Embryonic facial prominence (tissue), 1 donor: ENCODE data around the gene SLC35A3.
"Not testable (repeated sequence)": the region's sequence is repeated elsewhere in the genome, so short reads cannot be mapped to it uniquely, and the experiment has no call there.

Experiments
- DNase-seq: peaks from one replicate; pipeline ENCODE4 v3.0.0-alpha.2; 2016; ENCODE audit errors: extremely low spot score

The SLC35A3 gene

DNA sequence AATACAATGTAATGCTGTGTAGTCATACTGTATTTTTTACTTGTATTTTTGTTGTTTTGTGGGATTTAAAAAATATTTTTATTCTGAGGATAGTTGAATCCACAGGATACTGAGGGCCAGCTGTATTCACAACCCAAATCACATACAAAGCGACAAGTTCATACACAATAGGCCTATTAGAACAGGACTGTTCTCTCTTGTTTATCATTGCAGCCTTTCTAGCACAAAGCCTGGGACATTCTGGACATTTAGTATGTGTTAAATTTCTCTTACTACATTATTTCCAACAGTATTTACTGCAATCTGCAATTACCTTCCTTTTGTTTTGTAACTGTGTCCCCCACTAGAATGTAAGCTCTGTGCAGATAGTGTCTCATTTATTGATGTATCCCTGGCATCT lies 65.4 kb downstream of the SLC35A3 start:
- no peak for DNase-seq

DNA sequence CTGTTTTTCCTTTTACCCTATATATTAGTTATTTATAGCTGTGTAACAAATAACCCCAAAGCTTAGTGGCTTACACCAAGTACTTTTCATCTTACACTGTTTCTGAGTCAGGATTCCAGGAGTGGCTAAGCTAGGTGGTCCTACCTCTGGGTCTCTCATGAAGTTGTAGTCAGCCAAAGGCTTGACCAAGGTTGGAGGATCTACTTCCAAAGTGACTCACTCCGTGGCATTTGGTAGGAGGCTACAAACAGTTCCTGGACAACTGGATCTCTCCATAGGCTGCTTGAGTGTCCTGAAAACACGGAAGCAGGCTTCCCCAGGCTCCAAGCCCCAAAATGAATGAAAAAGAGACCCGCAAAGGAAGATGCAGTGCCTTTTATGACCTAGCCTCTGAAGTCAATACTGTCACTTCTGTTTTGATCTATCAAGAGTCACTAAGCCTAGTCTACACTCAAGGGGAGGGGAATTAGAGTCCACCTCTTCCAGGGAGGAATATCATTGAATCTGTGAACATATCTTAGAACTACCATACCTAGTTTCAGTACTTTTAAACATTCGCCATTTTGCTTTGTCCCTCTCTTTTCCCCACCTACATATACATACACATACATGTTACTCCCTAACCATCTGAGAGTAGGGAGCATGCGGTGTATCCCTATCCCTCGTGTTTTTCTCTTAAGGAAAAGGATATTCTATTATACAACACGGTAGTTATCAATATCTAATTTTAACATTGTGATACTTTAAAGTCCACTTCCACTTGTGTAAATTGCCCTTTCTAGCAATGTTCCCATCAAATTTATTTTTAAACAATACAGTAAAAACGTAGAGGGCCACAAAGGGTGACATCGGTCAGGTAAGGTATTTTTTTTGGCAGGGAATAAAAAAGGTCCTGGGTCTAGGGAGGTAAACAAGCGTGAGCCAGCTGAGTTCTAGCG lies 67.2 kb downstream of the SLC35A3 start:
- DNase-seq, result no peak

DNA sequence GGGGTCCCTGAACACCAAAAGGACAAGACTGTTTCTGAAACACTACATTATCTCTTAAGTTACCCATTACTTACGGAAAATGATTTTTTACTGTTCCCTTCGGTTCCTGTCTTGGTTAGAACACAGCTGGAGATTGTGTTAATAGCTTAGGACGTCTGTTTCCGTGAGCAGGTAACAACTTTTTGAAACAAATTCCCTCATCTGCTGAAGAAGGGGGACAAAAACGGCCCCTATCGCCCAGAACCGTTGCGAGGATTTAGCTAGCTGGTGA lies 67.8 kb downstream of the SLC35A3 start:
- DNase-seq, result no peak

DNA sequence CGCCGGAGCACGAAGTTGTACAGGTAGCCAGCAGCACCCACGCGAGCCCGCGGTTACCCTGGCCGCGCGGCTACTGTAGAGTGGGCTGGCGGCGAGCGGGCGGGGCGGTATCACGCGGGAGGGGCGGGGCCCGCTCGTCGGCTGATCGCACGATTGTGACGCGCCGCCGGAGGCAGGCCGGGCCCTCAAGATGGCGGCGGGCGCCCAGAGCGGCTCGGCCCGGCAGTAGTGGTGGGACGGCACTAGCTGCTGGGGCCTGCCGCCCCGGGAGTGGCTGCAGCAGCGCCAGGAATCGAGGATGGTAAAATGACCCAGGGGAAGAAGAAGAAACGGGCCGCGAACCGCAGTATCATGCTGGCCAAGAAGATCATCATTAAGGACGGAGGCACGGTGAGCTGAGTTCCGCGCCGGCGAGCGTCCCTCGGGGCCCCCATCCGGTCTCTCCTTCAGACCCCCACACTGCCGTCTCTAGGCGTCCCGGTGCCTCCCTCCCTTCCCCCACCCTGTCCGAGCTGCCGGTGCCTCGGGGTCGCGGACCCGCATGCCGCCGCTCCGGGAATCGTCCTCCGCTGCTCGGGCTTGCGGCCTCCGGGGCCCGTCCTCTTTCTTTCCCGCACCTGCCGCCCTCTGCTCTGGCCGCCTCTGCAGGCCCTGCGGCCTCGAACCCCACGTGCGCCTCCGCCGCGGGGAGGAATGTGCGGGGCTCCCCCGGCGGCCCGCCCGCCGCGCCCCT lies 68.3 kb downstream of the SLC35A3 start:
- DNase-seq, result peak; percentile 66

DNA sequence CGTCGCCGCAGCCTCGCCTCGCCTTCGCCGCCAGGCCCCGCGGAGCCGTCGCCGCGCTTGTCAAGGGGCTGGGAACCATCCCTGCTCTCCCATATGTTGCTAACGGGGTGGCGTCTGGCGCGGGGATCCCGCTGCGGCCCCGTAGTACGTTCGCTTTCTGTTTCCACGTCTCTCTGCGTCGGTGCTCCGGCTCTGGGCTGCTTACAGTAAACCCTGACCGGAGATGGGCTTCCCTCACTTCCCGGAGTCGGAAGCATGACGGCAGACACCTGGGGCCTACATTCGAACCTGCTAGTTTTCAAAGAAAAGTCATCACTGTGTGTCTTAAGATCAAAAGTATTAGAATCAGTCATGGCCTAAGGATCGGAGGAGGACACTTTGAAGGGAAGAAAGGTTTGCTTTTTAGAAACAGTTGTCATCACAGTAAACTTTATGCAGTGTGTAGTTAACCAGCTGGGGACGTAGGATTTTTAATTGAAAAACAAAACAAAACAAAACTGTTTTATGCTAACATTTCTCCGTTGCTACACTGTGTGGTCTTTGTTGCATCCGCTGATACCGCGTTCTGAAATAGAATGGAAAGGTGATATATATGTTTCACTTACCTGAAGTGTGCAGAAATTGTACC lies 69.0 kb downstream of the SLC35A3 start:
- DNase-seq, result peak; percentile 49

DNA sequence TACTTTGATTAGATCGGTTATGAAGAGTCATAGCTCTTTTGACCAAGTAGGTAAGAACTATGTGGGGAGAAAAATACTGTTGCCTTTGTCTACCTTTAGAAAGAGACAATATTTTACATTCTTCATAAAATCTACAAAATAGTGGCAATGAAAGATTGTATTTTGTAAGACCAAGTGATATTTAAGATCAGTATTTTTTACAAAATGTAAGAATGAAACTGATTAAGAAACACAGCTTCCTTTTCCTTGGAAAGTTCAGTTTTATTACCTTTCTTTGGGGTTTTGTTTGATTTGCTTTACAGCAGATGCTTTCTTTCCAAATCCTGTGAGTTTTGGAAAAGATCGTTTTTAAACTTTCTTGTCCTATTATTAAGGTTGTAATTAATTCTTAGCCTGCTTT lies 69.8 kb downstream of the SLC35A3 start:
- no peak for DNase-seq

DNA sequence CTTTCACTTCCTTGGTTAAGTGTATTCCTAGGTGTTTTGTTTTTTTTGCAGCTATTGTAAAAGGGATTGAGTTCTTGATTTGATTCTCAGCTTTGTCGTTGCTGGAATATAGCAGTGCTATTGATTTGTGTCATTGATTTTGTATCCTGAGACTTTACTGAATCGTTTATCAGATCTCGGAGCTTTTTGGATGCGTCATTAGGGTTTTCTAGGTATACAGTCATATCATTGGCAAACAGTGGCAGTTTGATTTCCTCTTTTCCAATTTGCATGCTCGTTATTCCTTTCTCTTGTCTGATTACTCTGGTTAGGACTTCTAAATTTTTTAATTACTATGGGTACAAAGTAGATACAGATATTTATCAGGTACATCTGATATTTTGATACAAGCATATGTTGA lies 75.4 kb downstream of the SLC35A3 start:
- no peak for DNase-seq

DNA sequence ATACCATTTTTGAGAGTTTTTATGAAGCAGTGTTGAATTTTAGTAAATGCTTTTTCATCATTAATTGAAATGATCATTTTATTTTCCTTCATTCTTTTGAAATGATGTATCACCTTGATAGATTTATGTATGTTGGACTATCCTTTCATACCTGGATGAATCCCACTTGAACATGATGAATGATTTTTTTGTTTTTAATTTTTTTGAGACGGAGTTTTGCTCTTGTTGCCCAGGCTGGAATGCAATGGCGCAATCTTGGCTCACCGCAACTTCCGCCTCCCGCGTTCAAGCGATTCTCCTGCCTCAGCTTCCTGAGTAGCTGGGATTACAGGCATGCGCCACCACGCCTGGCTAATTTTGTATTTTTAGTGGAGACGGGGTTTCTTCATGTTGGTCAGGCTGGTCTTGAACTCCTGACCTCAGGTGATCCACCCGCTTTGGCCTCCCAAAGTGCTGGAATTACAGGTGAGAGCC lies 77.5 kb downstream of the SLC35A3 start:
- not testable (repeated sequence) for DNase-seq

DNA sequence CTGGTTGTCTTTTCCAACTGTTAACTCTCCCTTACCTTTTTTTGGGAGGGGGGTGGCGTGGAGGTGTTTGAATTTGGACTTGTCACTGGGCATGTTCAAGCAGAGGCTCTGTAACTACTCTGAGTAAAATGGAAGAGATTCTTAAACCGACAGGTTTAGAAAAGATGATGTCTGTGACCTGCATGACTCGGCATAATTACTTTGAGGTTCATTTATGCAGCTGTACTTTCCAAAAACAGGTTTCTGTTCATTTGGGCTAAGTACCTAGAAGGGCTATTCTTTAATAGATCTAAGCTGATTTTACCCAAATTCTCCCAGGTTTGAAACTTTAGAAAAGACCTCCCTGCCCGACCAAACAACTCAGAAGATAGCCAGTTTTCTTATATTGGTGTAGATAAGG lies 80.3 kb downstream of the SLC35A3 start:
- no peak for DNase-seq

DNA sequence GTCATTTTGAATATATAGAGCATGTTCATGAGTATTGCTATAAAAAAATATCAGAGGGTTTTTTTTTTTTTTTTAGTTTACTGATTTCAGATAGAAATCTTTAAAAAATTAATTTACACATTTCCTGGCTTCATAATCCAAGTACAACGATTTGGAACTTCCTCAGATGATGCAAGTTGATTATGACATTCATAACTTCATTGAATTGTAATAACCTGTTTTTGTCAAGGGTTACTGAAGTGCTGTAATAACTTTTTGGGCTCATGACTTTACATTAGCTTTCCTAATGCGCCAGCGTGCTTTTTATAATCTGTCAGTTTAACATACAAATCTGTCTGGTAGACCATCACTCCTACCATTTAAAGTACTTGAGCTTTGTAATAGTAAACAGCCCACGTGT lies 81.6 kb downstream of the SLC35A3 start:
- DNase-seq, result no peak

DNA sequence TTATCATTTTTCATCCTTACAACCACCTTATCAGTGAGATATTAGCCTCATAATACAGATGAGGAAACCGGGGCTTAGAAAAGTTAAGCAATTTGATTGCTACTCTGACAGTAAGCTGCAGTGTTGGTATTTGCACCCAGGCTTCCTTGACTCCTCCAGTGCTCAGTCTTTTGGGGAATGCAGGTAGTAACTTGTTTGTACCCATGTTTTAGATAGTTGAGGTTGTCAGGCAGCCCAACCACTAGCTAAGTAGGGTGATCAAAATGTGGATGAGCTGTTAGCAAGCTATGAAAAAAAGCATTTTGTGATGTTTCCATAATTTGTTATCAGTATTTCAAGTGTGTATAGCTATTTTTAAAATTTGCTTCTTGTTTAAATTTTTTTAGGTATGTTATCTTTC lies 82.1 kb downstream of the SLC35A3 start:
- DNase-seq, result no peak

DNA sequence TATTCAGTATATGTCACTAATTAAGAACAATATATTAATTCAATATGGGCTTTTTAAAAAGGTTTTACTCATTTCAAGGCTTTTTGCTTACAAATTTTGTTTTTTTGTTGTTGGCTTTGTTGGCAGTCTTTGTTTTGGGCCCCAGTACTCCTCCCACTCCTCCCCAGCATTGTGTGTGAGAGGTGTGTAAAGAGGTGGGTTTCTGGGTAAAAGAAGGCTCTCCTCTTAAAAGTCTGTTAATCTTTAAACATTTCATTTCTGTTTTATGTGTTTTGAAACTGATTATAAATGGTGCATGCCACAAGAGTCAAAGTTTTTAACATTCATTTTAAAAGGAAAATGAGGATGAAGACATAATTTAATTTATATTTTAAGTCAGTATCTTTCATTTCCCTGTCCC lies 83.3 kb downstream of the SLC35A3 start:
- DNase-seq, result no peak

DNA sequence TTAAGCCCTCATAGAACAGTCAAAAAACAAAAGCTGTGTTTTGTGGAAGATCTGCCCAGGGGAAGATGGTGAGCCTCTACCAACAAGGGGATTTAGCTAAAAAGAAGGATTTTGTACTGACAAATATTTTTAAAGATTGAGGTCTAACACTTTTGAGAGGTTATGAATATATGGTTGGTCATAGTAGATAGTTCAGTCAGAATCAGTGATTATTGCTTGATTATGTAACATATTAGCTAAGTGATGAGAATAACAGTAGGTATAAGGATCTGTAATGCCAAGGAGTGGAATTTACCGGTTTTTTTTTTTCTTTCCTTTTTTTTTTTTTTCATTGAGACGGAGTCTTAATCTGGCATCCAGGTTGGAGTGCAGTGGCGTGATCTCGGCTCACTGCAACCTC lies 83.9 kb downstream of the SLC35A3 start:
- DNase-seq, result no peak

DNA sequence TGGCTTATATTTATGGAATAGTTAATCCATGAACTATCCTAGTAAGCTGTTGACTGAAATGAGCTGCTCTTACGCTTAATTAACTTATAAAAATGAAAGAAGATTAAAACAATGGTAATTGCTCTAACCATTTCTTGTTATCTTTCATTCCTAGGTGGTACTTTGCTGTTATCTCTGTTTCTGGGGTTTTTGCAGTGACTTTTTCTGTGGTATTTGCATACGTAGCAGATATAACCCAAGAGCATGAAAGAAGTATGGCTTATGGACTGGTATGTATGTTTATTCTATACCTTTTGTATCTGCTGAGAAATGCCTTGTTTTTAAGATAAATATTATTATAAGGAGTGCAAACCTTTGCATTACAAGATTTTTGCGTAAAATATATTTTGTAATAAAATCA lies 91.9 kb downstream of the SLC35A3 start:
- DNase-seq, result no peak

DNA sequence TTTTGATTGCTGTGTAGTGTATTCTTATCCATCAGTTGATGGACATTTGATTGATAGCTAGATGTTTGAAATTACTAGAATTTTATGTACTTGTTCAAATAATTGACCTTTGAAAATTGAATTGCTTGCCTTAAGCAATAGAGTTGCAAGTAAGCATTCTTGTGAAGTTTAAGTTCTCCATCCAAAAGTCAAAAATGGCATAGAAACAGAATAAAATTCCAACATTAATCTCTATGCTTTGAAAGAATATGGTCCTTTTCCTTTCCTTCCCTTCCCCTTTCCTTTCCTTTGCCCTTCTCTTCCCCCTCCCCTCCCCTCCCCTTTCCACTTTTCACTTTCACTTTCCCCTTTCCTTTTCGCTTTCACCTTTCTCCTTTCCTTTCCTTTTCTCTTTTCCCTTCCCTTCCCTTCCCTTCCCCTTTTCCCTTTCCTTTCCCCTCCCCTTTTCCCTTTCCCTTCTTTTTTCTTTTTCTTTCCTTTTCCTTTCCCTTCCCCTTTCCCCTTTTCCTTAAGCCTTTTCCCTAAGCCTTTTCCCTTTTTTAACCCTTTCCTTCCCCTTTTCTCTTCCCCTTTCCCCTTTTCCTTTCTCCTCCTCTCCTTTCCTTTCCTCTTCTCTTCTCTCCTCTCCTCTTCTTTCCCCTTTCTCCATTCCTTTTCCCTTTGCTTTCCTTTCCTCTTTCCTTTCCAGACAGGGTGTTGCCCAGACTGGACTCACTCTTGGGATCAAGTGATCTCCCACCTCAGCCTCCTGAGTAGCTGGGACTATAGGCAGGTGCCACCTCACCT lies 95.6 kb downstream of the SLC35A3 start:
- DNase-seq, result no peak

DNA sequence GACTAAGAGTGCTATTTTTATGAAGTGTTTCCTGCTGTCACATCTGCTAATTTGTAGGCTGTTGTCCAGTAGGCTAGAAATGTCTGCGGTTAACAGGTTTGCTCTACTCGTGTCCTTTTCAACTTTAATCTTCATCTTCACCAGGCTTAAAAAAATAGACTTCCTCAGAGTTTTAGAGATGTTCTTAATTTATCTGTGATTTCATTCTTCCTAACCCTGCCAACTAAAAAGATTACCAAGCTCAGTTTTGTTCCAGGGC lies 96.1 kb downstream of the SLC35A3 start:
- DNase-seq, result no peak

DNA sequence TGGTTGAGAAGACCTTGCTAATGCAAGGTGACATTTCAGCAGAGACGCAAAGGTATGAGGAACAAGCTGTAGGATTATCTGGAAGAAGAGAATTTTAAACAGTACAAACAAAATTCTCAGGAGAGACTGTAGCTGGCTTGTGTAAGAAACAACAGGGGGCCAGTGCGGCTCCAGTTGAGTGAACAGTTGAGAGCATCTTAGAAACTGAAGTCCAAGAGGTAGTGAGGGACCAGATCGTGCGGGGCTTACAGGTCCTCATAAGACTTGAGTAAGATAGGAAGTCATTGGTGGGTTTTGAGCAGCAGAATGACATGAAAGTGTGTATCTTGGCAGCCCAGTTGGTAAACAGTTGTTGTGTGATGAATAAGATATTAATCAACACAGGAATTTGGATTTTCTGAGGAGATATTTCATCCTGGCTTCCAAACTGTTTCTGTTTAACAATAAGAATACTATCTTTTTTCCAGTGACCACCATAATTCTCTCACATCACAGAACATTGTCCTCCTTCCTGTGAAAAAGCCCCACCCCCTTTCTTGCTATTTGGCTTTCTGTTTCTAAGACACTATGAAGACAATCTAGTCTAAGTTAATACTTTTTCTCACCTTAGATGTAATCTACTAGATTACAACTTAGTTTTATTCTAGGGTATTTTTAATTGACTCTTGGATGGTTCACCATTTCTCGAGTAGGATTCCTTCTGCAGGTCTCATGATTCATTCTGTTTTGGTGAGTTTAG lies 100.6 kb downstream of the SLC35A3 start:
- no peak for DNase-seq

DNA sequence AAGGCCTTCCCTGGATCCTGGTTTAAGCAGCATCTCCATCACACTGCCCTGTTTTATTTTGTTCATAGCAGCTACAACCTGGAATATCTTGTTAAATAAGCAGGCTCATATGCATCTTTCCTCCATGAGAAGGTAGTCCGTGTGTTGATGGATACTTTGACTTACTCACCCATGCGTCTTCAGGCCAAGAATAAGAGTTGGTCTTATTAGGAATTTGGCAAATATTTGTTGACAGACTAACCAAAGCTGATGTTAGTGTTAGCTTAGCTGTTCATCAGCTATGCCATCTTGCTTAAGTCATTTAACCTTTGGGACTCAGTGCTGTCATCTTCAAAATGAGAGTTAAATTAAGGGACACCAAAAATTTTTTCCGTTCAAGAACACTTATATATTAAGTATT lies 103.7 kb downstream of the SLC35A3 start:
- no peak for DNase-seq

DNA sequence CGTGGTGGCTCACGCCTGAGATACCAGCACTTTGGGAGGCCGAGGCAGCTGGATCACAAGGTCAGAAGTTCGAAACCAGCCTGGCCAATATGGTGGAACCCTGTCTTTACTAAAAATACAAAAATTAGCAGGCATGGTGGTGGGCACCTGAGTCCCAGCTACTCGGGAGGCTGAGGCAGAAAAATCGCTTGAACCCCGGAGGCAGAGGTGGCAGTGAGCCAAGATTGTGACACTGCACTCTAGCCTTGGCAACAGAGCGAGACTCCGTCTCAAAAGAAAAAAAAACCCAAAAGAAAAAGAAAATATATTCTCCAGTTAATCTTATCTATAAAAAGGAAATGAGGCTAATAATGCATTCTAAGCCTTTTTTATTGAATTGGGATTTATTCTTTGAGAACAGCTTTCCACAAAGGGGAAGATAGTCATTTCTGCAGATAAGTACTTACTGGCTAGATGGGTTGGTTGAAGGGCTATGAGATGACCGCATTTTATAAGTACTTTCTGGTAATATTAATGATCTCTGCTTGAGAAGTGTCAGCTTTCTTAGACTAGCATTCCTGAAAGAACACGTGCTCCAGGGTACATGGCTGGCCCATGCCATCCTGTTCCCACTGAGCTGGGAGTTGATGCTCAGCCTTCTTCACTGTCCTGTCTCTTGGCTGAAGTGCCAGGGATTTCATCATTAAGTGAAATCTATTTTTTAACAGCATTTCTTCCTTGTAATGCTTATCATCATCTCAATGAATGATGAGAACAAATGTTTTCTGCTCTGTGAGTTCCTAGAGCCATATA lies 105.0 kb downstream of the SLC35A3 start:
- no peak for DNase-seq

DNA sequence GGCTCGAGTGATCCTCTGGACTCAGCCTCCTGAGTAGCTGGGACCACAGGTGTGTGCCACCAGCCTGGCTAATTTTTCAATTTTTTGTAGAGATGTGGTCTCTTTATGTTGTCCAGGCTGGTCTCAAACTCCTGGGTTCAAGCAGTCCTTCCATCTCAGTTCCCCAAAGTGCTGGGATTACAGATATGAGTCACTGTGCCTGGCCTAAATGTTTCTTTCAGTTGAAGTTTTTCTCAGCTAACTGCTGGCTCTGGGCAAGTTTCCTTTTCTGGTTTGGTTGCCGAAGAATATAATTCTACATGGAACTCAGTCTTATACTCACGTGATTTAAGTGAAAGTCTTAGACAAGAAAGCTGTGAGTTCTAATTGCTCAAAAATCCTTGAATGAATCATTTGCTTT lies 106.0 kb downstream of the SLC35A3 start:
- DNase-seq, result no peak

DNA sequence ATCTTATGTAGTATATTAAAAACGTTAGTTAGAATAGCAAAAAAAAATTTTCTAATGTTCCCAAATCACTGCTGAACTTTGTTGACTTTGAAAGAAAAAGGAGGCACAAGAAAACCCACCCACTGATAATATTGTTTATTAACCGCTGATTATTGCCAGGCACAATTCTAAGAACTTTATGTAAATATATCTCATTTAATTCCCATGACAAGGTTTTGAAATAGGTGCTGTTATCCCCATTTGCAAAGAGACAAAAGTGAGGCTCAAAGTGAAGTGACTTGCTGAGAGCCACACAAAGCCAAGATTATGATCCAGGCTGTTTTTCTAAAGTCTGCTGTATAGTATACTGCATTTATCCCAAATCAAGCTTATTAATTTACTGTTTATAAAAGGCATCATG lies 106.5 kb downstream of the SLC35A3 start:
- no peak for DNase-seq
